Stimulated activated CD4-positive, alpha-beta T cell treated with anti-CD3 and anti-CD28 coated beads, Interleukin-1b, Interleukin-23, amount 100 ng/mL, for 24 hours (primary cell): ENCODE data around the gene ARHGAP29.

Source experiments
- DNase-seq, 4 experiments: peaks; one replicate each; pipeline ENCODE4 v3.0.0-alpha.2; 2020; ENCODE audit warnings: low read depth in 4 of 4, low spot score in 1 of 4

Gene ARHGAP29

GRCh38 chr1:94235189-94236012 is 2.0 kb downstream of the ARHGAP29 start:
- DNase-seq = no peak

- DNase-seq = no peak
Measured at GRCh38 chr1:94234615-94235014, 2.8 kb downstream of the ARHGAP29 start.

GRCh38 chr1:94231746-94232145 is 5.6 kb downstream of the ARHGAP29 start:
- DNase-seq = no peak

- no peak for DNase-seq
Measured at GRCh38 chr1:94230920-94231319, 6.5 kb downstream of the ARHGAP29 start.

- no peak for DNase-seq
Measured at GRCh38 chr1:94228640-94229375, 8.6 kb downstream of the ARHGAP29 start.

- no peak for DNase-seq
Measured at GRCh38 chr1:94227624-94228023, 9.8 kb downstream of the ARHGAP29 start.

GRCh38 chr1:94225845-94226244 is 11.5 kb downstream of the ARHGAP29 start:
- DNase-seq = no peak

GRCh38 chr1:94218332-94218731 is 19.1 kb downstream of the ARHGAP29 start:
- no peak for DNase-seq

GRCh38 chr1:94215955-94216354 is 21.4 kb downstream of the ARHGAP29 start:
- DNase-seq = no peak

GRCh38 chr1:94209982-94210381 is 27.4 kb downstream of the ARHGAP29 start:
- DNase-seq = no peak

GRCh38 chr1:94209425-94209824 is 28.0 kb downstream of the ARHGAP29 start:
- DNase-seq = no peak

GRCh38 chr1:94207695-94208094 is 29.7 kb downstream of the ARHGAP29 start:
- no peak for DNase-seq

GRCh38 chr1:94205639-94206038 is 31.7 kb downstream of the ARHGAP29 start:
- DNase-seq = no peak

- no peak for DNase-seq
Measured at GRCh38 chr1:94202241-94202640, 35.1 kb downstream of the ARHGAP29 start.

GRCh38 chr1:94199398-94199797 is 38.0 kb downstream of the ARHGAP29 start:
- no peak for DNase-seq

- no peak for DNase-seq
Measured at GRCh38 chr1:94194079-94194865, 43.1 kb downstream of the ARHGAP29 start.

GRCh38 chr1:94193128-94193527 is 44.3 kb downstream of the ARHGAP29 start:
- no peak for DNase-seq

GRCh38 chr1:94191216-94191615 is 46.2 kb downstream of the ARHGAP29 start:
- DNase-seq = no peak

- no peak for DNase-seq
Measured at GRCh38 chr1:94186946-94187345, 50.4 kb downstream of the ARHGAP29 start.

- DNase-seq = no peak
Measured at GRCh38 chr1:94183197-94183815, 54.1 kb downstream of the ARHGAP29 start.

GRCh38 chr1:94182191-94182590 is 55.2 kb downstream of the ARHGAP29 start:
- DNase-seq = no peak
